ENCODE data around the gene CHI3L2. TPM values are rescaled to one million over a fixed set of nuclear protein-coding genes. Genes with fewer than 3 reads are reported as not detected.

Gene CHI3L2
- 1 to 10 TPM in 2 of 3 donors, under 1 TPM in 1; 0.76 to 3.3 (median 1.1) TPM for total RNA-seq
- long read RNA-seq, donor 1, result 0 reads
- long read RNA-seq, donor 2, partial matches to known transcripts, result 0 of 1 reads
- long read RNA-seq, donor 2, other reads (novel, unspliced or antisense), result 0 of 1 reads

GRCh38 chr1:111227434-111227833 is at the start of gene CHI3L2:
Gene CHI3L2, plus strand, starts transcription at chr1:111227713. Its CDS starts 17 bp downstream, at chr1:111227730.
- intact Hi-C loops (cut with DNase I, micrococcal nuclease), result loop anchor here in 1 of 2 donors (10.0 kb wide), 1 partner anchor 177 kb away; no protein-coding TSS in a partner anchor
- H3K4me1 ChIP-seq (ENCODE audit: low read depth), result no peaks in the 10 kb centered on the region
- no peaks in the 10 kb centered on the region for H3K9me3 ChIP-seq
- TF ChIP-seq CTCF (IDR thresholded peaks at IDR 0.05), result no peak
- no peak within 1 kb of the TSS for H3K4me3 ChIP-seq
- no peaks in the 10 kb centered on the region for H3K36me3 ChIP-seq (ENCODE audit: low read depth)
- no peak for DNase-seq
- no peak for ATAC-seq

GRCh38 chr1:111179968-111180533 is 47.5 kb upstream of the CHI3L2 start:
- Histone ChIP-seq H3K4me3 (no peak overlapping the region), H3K9me3 (no peaks in the 10 kb centered on the region), H3K4me1 (ENCODE audit: low read depth) (no peaks in the 10 kb centered on the region), H3K36me3 (ENCODE audit: low read depth) (no peaks in the 10 kb centered on the region)
- peak; percentile 60 for ATAC-seq
- TF ChIP-seq CTCF (IDR thresholded peaks at IDR 0.05), result no peak
- intact Hi-C loops (cut with DNase I, micrococcal nuclease), result no loop called here
- no peak for DNase-seq

- no peaks in the 10 kb centered on the region for H3K4me1 ChIP-seq (ENCODE audit: low read depth)
- no peak overlapping the region for H3K4me3 ChIP-seq
- H3K9me3 ChIP-seq, result no peaks in the 10 kb centered on the region
- intact Hi-C loops (cut with DNase I, micrococcal nuclease), result no loop called here
- DNase-seq (no peak), ATAC-seq (peak; percentile 68)
- H3K36me3 ChIP-seq (ENCODE audit: low read depth), result no peaks in the 10 kb centered on the region
- TF ChIP-seq CTCF (IDR thresholded peaks at IDR 0.05), result no peak
Observed at GRCh38 chr1:111182052-111182451, 45.5 kb upstream of the CHI3L2 start.

GRCh38 chr1:111183308-111184069 is 44.0 kb upstream of the CHI3L2 start:
- Histone ChIP-seq H3K9me3 (no peaks in the 10 kb centered on the region), H3K4me3 (no peak overlapping the region), H3K4me1 (ENCODE audit: low read depth) (no peaks in the 10 kb centered on the region), H3K36me3 (ENCODE audit: low read depth) (peaks cover 5% of the 10 kb centered on the region)
- ATAC-seq (peak; percentile 66), DNase-seq (no peak)
- intact Hi-C loops (cut with DNase I, micrococcal nuclease), result no loop called here
- no peak for TF ChIP-seq CTCF (IDR thresholded peaks at IDR 0.05)

- peaks cover 5% of the 10 kb centered on the region for H3K36me3 ChIP-seq (ENCODE audit: low read depth)
- no peaks in the 10 kb centered on the region for H3K9me3 ChIP-seq
- no peak for TF ChIP-seq CTCF (IDR thresholded peaks at IDR 0.05)
- no peak overlapping the region for H3K4me3 ChIP-seq
- no peak for ATAC-seq
- DNase-seq, result no peak
- intact Hi-C loops (cut with DNase I, micrococcal nuclease), result no loop called here
- no peaks in the 10 kb centered on the region for H3K4me1 ChIP-seq (ENCODE audit: low read depth)
Observed at GRCh38 chr1:111184663-111185062, 42.9 kb upstream of the CHI3L2 start.

Data from mucosa of descending colon (tissue), 3 donors.